OCI-LY3 (cell line): ENCODE measurements around the gene CAMTA2.

Experiments
- H2AFZ ChIP-seq: fragments of 200-600, 300-600 bp; shearing (Covaris generic); 2 replicates; pipeline ENCODE4 v1.6.0; 2014; ENCODE audit warnings: antibody characterized with exemption, low read depth, low read length
- H3K27ac ChIP-seq: fragments of 200-600, 300-600 bp; sonication (generic); 2 replicates; pipeline ENCODE4 v1.5.1; 2014; ENCODE audit warnings: mild to moderate bottlenecking, low read length, moderate library complexity, mixed read lengths
- H3K27me3 ChIP-seq: fragments of 200-600, 300-600 bp; sonication (generic); 2 replicates; pipeline ENCODE4 v1.6.1; 2014; ENCODE audit warnings: low read depth, low read length, mixed read lengths
- H3K36me3 ChIP-seq: fragments of 200-600, 300-600 bp; sonication (generic); replicated peaks from 2 replicates; pipeline ENCODE3; 2014; ENCODE audit warnings: low read depth, low read length, mixed read lengths
- H3K4me1 ChIP-seq: fragments of 300-600, 200-600 bp; sonication (generic); 2 replicates; pipeline ENCODE4 v1.6.1; 2014; ENCODE audit warnings: low read length, mixed read lengths
- H3K4me2 ChIP-seq: fragments of 200-600, 300-600 bp; sonication (generic); 2 replicates; pipeline ENCODE4 v1.6.1; 2014; ENCODE audit warnings: low read length, mixed read lengths
- H3K4me3 ChIP-seq: fragments of 300-600, 200-600 bp; sonication (generic); 2 replicates; pipeline ENCODE4 v1.5.1; 2014; ENCODE audit warnings: antibody characterized with exemption, mild to moderate bottlenecking, low read length, moderate library complexity
- H3K79me2 ChIP-seq: fragments of 300-600, 200-600 bp; shearing (Covaris generic); 2 replicates; pipeline ENCODE4 v1.6.1; 2014; ENCODE audit warnings: mild to moderate bottlenecking, low read length, mixed read lengths
- H3K9ac ChIP-seq: fragments of 300-600, 200-600 bp; shearing (Covaris generic); 2 replicates; pipeline ENCODE4 v1.6.0; 2014; ENCODE audit warnings: mild to moderate bottlenecking, low read length, moderate library complexity
- H3K9me3 ChIP-seq: fragments of 200-600, 300-600 bp; shearing (Covaris generic); 2 replicates; pipeline ENCODE4 v1.6.1; 2014; ENCODE audit warnings: low read length, mixed read lengths; ENCODE audit not compliant: insufficient read depth
- H4K20me1 ChIP-seq: fragments of 200-600, 300-600 bp; sonication (generic); 2 replicates; pipeline ENCODE4 v1.6.1; 2016; ENCODE audit warnings: low read length, mixed read lengths; ENCODE audit not compliant: insufficient read depth
- CTCF ChIP-seq: fragments of 200-600, 300-600 bp; sonication (generic); IDR thresholded peaks from 2 replicates; pipeline ENCODE4 v1.5.1; 2014; ENCODE audit warnings: antibody characterized with exemption, low read length, low read depth
- EZH2phosphoT487 ChIP-seq: fragments of 200-600 bp; shearing (Covaris generic); IDR thresholded peaks from 2 replicates; pipeline ENCODE4 v1.6.1; 2018; ENCODE audit warnings: antibody characterized with exemption, mixed run types, low read depth

Gene CAMTA2

GRCh38 chr17:4948166-4948930 is 39.1 kb downstream of the CAMTA2 start, which contains the start of gene PFN1:
TSS of gene PFN1 (minus strand) at chr17:4948530. CDS start at chr17:4948394, 136 bp downstream.
- H3K4me2 ChIP-seq: peak within 1 kb of the TSS; percentile 84
- H3K27me3 ChIP-seq: no peaks in the 10 kb centered on the region
- peak within 1 kb of the TSS; percentile 99 for H3K4me3 ChIP-seq
- H3K9me3 ChIP-seq: no peaks in the 10 kb centered on the region
- H3K27ac ChIP-seq: peak within 1 kb of the TSS; percentile 100
- TF ChIP-seq CTCF (no peak), EZH2phosphoT487 (no peak)
- peaks cover 30% of the 10 kb centered on the region for H4K20me1 ChIP-seq
- H3K9ac ChIP-seq: peak within 1 kb of the TSS; percentile 100
- H3K4me1 ChIP-seq: peaks cover 39% of the 10 kb centered on the region
- peaks cover 69% of the 10 kb centered on the region for H3K79me2 ChIP-seq
- H3K36me3 ChIP-seq: peaks cover 40% of the 10 kb centered on the region
- H2AFZ ChIP-seq: no peak within 1 kb of the TSS

- Histone ChIP-seq H3K9ac (peak overlapping the region; percentile 100), H3K4me2 (peak overlapping the region; percentile 98), H3K27me3 (no peaks in the 10 kb centered on the region), H3K36me3 (peaks cover 48% of the 10 kb centered on the region), H2AFZ (no peak overlapping the region), H4K20me1 (peaks cover 30% of the 10 kb centered on the region), H3K27ac (peak overlapping the region; percentile 100), H3K4me1 (peaks cover 39% of the 10 kb centered on the region), H3K79me2 (peaks cover 77% of the 10 kb centered on the region), H3K9me3 (no peaks in the 10 kb centered on the region), H3K4me3 (peak overlapping the region; percentile 99)
- TF ChIP-seq EZH2phosphoT487 (no peak), CTCF (no peak)
Observed at GRCh38 chr17:4947411-4948165, 39.9 kb downstream of the CAMTA2 start.

- Histone ChIP-seq H3K27me3 (no peaks in the 10 kb centered on the region), H3K27ac (peak overlapping the region; percentile 100), H3K4me1 (peaks cover 39% of the 10 kb centered on the region), H3K36me3 (peaks cover 51% of the 10 kb centered on the region), H2AFZ (no peak overlapping the region), H4K20me1 (peaks cover 30% of the 10 kb centered on the region), H3K79me2 (peaks cover 83% of the 10 kb centered on the region), H3K4me3 (peak overlapping the region; percentile 99), H3K9me3 (no peaks in the 10 kb centered on the region), H3K9ac (peak overlapping the region; percentile 100), H3K4me2 (peak overlapping the region; percentile 98)
- TF ChIP-seq CTCF (no peak), EZH2phosphoT487 (no peak)
Observed at GRCh38 chr17:4947010-4947410, 40.5 kb downstream of the CAMTA2 start.

- Histone ChIP-seq H3K4me2 (peak overlapping the region; percentile 98), H3K4me1 (peaks cover 40% of the 10 kb centered on the region), H3K4me3 (peak overlapping the region; percentile 99), H3K79me2 (peaks cover 86% of the 10 kb centered on the region), H3K36me3 (peaks cover 51% of the 10 kb centered on the region), H3K9me3 (no peaks in the 10 kb centered on the region), H3K9ac (peak overlapping the region; percentile 100), H4K20me1 (peaks cover 30% of the 10 kb centered on the region), H3K27ac (peak overlapping the region; percentile 100), H3K27me3 (no peaks in the 10 kb centered on the region), H2AFZ (no peak overlapping the region)
- TF ChIP-seq EZH2phosphoT487 (no peak), CTCF (no peak)
Observed at GRCh38 chr17:4946312-4946976, 41.0 kb downstream of the CAMTA2 start.
